ENCODE data around the gene SIVA1.

GRCh38 chr14:104785708-104786080 is 32.7 kb downstream of the SIVA1 start:
- TF ChIP-seq POLR2A (IDR thresholded peaks at IDR 0.05), result no peak
- no peak for TF ChIP-seq CTCF (IDR thresholded peaks at IDR 0.05)

All from right lobe of liver (tissue), 4 donors.